ENCODE data around the gene BRCA2. TPM values are rescaled to one million over a fixed set of nuclear protein-coding genes. Genes with fewer than 3 reads are reported as not detected.

The BRCA2 gene
- total RNA-seq, 2 experiments from 2014 or later, result 28.4 to 30.7 TPM

- ChIA-PET POLR2A (interaction anchor here (0.8 kb wide), 1 partner anchor 14 kb away, joined by 3 read pairs; no protein-coding TSS in a partner anchor), CTCF (interaction anchor here (0.8 to 1.1 kb wide), 3 partner anchors 43 to 402 kb away, joined by 4 to 6 read pairs (median 6); no protein-coding TSS in a partner anchor)
- Mint-ChIP-seq H3K9me3 (ENCODE audit: insufficient read depth) (no peaks in the 10 kb centered on the region), H3K27me3 (ENCODE audit: low read depth) (peaks cover under 1% of the 10 kb centered on the region), H3K4me3 (no peak overlapping the region), H3K27ac (no peak overlapping the region), H3K4me1 (ENCODE audit: low read depth) (peaks cover 39% of the 10 kb centered on the region), H3K36me3 (ENCODE audit: low read depth) (peaks cover 3% of the 10 kb centered on the region)
- no peak for ATAC-seq
- DNase-seq, result no peak
These were observed 4.0 kb upstream of the BRCA2 start for GRCh38 chr13:32311188-32311897.

- H3K27me3 Mint-ChIP-seq (ENCODE audit: low read depth), result no peaks in the 10 kb centered on the region
- ATAC-seq (peak; percentile 62), DNase-seq (peak; percentile 84)
- H3K4me1 Mint-ChIP-seq (ENCODE audit: low read depth), result peaks cover 44% of the 10 kb centered on the region
- ChIA-PET POLR2A (interaction anchor here (0.5 to 3.0 kb wide), 40 partner anchors 9 to 1228 kb away, joined by 3 to 64 read pairs (median 4); partner anchors contain the start of genes FRY, N4BP2L1 and N4BP2L2), CTCF (interaction anchor here (0.8 to 2.4 kb wide), 14 partner anchors 8 to 405 kb away, joined by 3 to 11 read pairs (median 4); partner anchors contain the start of gene N4BP2L1)
- peaks cover 17% of the 10 kb centered on the region for H3K36me3 Mint-ChIP-seq (ENCODE audit: low read depth)
- peak overlapping the region; percentile 89 for H3K4me3 Mint-ChIP-seq
- H3K9me3 Mint-ChIP-seq (ENCODE audit: insufficient read depth), result no peaks in the 10 kb centered on the region
- H3K27ac Mint-ChIP-seq, result peak overlapping the region; percentile 99
These were observed 754 bp upstream of the BRCA2 start for GRCh38 chr13:32314271-32315237.

GRCh38 chr13:32316028-32316339, 676 bp downstream of the BRCA2 start:
- peaks cover 30% of the 10 kb centered on the region for H3K36me3 Mint-ChIP-seq (ENCODE audit: low read depth)
- peak overlapping the region; percentile 89 for H3K4me3 Mint-ChIP-seq
- ATAC-seq, result peak; percentile 40
- ChIA-PET POLR2A (interaction anchor here (0.5 to 3.0 kb wide), 15 partner anchors 11 to 1227 kb away, joined by 3 to 64 read pairs (median 4); partner anchors contain the start of genes N4BP2L1 and N4BP2L2), CTCF (interaction anchor here (1.1 to 2.4 kb wide), 8 partner anchors 12 to 406 kb away, joined by 3 to 11 read pairs (median 4); no protein-coding TSS in a partner anchor)
- H3K4me1 Mint-ChIP-seq (ENCODE audit: low read depth), result peaks cover 41% of the 10 kb centered on the region
- no peak for DNase-seq
- H3K27me3 Mint-ChIP-seq (ENCODE audit: low read depth), result no peaks in the 10 kb centered on the region
- no peaks in the 10 kb centered on the region for H3K9me3 Mint-ChIP-seq (ENCODE audit: insufficient read depth)
- H3K27ac Mint-ChIP-seq, result peak overlapping the region; percentile 99

GRCh38 chr13:32316501-32316900, 1.2 kb downstream of the BRCA2 start:
- ATAC-seq (no peak), DNase-seq (no peak)
- Mint-ChIP-seq H3K27me3 (ENCODE audit: low read depth) (no peaks in the 10 kb centered on the region), H3K4me1 (ENCODE audit: low read depth) (peaks cover 44% of the 10 kb centered on the region), H3K4me3 (peak overlapping the region; percentile 89), H3K36me3 (ENCODE audit: low read depth) (peaks cover 34% of the 10 kb centered on the region), H3K9me3 (ENCODE audit: insufficient read depth) (no peaks in the 10 kb centered on the region), H3K27ac (peak overlapping the region; percentile 99)
- ChIA-PET CTCF (interaction anchor here (1.3 kb wide), 2 partner anchors 35 to 406 kb away, joined by 3 to 4 read pairs; no protein-coding TSS in a partner anchor), POLR2A (interaction anchor here (0.8 to 3.0 kb wide), 3 partner anchors 110 to 1225 kb away, joined by 3 to 64 read pairs (median 3); partner anchors contain the start of genes N4BP2L1 and N4BP2L2)

- no peaks in the 10 kb centered on the region for H3K27me3 Mint-ChIP-seq (ENCODE audit: low read depth)
- ChIA-PET CTCF (interaction anchor here (0.7 to 1.4 kb wide), 6 partner anchors 12 to 125 kb away, joined by 3 to 5 read pairs (median 3); no protein-coding TSS in a partner anchor), POLR2A (interaction anchor here (0.7 to 1.2 kb wide), 2 partner anchors 109 to 819 kb away, joined by 3 read pairs; no protein-coding TSS in a partner anchor)
- H3K4me3 Mint-ChIP-seq, result peak overlapping the region; percentile 24
- no peak overlapping the region for H3K27ac Mint-ChIP-seq
- DNase-seq (no peak), ATAC-seq (no peak)
- H3K36me3 Mint-ChIP-seq (ENCODE audit: low read depth), result peaks cover 39% of the 10 kb centered on the region
- peaks cover 43% of the 10 kb centered on the region for H3K4me1 Mint-ChIP-seq (ENCODE audit: low read depth)
- H3K9me3 Mint-ChIP-seq (ENCODE audit: insufficient read depth), result no peaks in the 10 kb centered on the region
These were observed 2.6 kb downstream of the BRCA2 start for GRCh38 chr13:32317716-32318465.

GRCh38 chr13:32320528-32320927, 5.2 kb downstream of the BRCA2 start:
- Mint-ChIP-seq H3K4me3 (no peak overlapping the region), H3K27me3 (ENCODE audit: low read depth) (no peaks in the 10 kb centered on the region), H3K27ac (no peak overlapping the region), H3K9me3 (ENCODE audit: insufficient read depth) (no peaks in the 10 kb centered on the region), H3K4me1 (ENCODE audit: low read depth) (peaks cover 30% of the 10 kb centered on the region), H3K36me3 (ENCODE audit: low read depth) (peaks cover 52% of the 10 kb centered on the region)
- ChIA-PET POLR2A (no interaction called here), CTCF (no interaction called here)
- ATAC-seq, result no peak
- DNase-seq, result no peak

GRCh38 chr13:32323912-32324311, 8.6 kb downstream of the BRCA2 start:
- peaks cover 57% of the 10 kb centered on the region for H3K36me3 Mint-ChIP-seq (ENCODE audit: low read depth)
- ChIA-PET CTCF (interaction anchor here (0.9 to 1.5 kb wide), 3 partner anchors 9 to 19 kb away, joined by 3 read pairs; partner anchors contain the start of genes BRCA2 and ZAR1L), POLR2A (interaction anchor here (1.4 kb wide), 1 partner anchor 9 kb away, joined by 7 read pairs; the partner anchor contains the start of genes BRCA2 and ZAR1L)
- DNase-seq (no peak), ATAC-seq (no peak)
- no peaks in the 10 kb centered on the region for H3K9me3 Mint-ChIP-seq (ENCODE audit: insufficient read depth)
- no peak overlapping the region for H3K27ac Mint-ChIP-seq
- H3K27me3 Mint-ChIP-seq (ENCODE audit: low read depth), result no peaks in the 10 kb centered on the region
- no peak overlapping the region for H3K4me3 Mint-ChIP-seq
- peaks cover 19% of the 10 kb centered on the region for H3K4me1 Mint-ChIP-seq (ENCODE audit: low read depth)

- Mint-ChIP-seq H3K9me3 (ENCODE audit: insufficient read depth) (no peaks in the 10 kb centered on the region), H3K27ac (no peak overlapping the region), H3K27me3 (ENCODE audit: low read depth) (no peaks in the 10 kb centered on the region), H3K36me3 (ENCODE audit: low read depth) (peaks cover 63% of the 10 kb centered on the region), H3K4me3 (no peak overlapping the region), H3K4me1 (ENCODE audit: low read depth) (no peaks in the 10 kb centered on the region)
- DNase-seq (no peak), ATAC-seq (no peak)
- POLR2A ChIA-PET, result no interaction called here
- CTCF ChIA-PET, result no interaction called here
These were observed 15.1 kb downstream of the BRCA2 start for GRCh38 chr13:32330441-32330840.

- H3K27ac Mint-ChIP-seq, result no peak overlapping the region
- no peak for ATAC-seq
- POLR2A ChIA-PET, result interaction anchor here (0.8 kb wide), 1 partner anchor 19 kb away, joined by 3 read pairs; the partner anchor contains the start of genes BRCA2 and ZAR1L
These were observed 19.4 kb downstream of the BRCA2 start for GRCh38 chr13:32334671-32335070.

GRCh38 chr13:32340914-32341313, 25.6 kb downstream of the BRCA2 start:
- ChIA-PET POLR2A (no interaction called here), CTCF (no interaction called here)
- Mint-ChIP-seq H3K36me3 (ENCODE audit: low read depth) (peaks cover 51% of the 10 kb centered on the region), H3K4me1 (ENCODE audit: low read depth) (no peaks in the 10 kb centered on the region), H3K27ac (no peak overlapping the region), H3K9me3 (ENCODE audit: insufficient read depth) (peaks cover 25% of the 10 kb centered on the region), H3K4me3 (no peak overlapping the region), H3K27me3 (ENCODE audit: low read depth) (no peaks in the 10 kb centered on the region)
- ATAC-seq (no peak), DNase-seq (no peak)

More at GRCh38 chr13:32334671-32335070, 19.4 kb downstream of the BRCA2 start:
- H3K4me1 Mint-ChIP-seq (ENCODE audit: low read depth), result no peaks in the 10 kb centered on the region
- H3K27me3 Mint-ChIP-seq (ENCODE audit: low read depth), result no peaks in the 10 kb centered on the region
- H3K4me3 Mint-ChIP-seq, result no peak overlapping the region
- DNase-seq, result no peak
- H3K9me3 Mint-ChIP-seq (ENCODE audit: insufficient read depth), result peaks cover 15% of the 10 kb centered on the region
- CTCF ChIA-PET, result interaction anchor here (1.2 kb wide), 1 partner anchor 67 kb away, joined by 3 read pairs; no protein-coding TSS in a partner anchor
- peaks cover 79% of the 10 kb centered on the region for H3K36me3 Mint-ChIP-seq (ENCODE audit: low read depth)
